ENCODE results near the gene OR10G7.

OR10G7 gene

GRCh38 chr11:124041254-124041653, at the start of gene OR10G7:
Gene OR10G7 (minus strand): TSS chr11:124041325. CDS start chr11:124039001, 2,324 bp downstream.
- DNase-seq, result no peak

- no peak for DNase-seq
Observed at GRCh38 chr11:124085997-124086846, 45.1 kb upstream of the OR10G7 start.

- DNase-seq, result no peak
Observed at GRCh38 chr11:124085583-124085982, 44.5 kb upstream of the OR10G7 start.

GRCh38 chr11:124082371-124082770, 41.2 kb upstream of the OR10G7 start:
- DNase-seq, result no peak

GRCh38 chr11:124081483-124081882, 40.4 kb upstream of the OR10G7 start:
- no peak for DNase-seq

- no peak for DNase-seq
Observed at GRCh38 chr11:124080327-124081001, 39.3 kb upstream of the OR10G7 start.

- no peak for DNase-seq
Observed at GRCh38 chr11:124079631-124080326, 38.7 kb upstream of the OR10G7 start.

GRCh38 chr11:124078591-124078990, 37.5 kb upstream of the OR10G7 start:
- no peak for DNase-seq

GRCh38 chr11:124077266-124077665, 36.1 kb upstream of the OR10G7 start:
- DNase-seq, result no peak

- no peak for DNase-seq
Observed at GRCh38 chr11:124075841-124076651, 34.9 kb upstream of the OR10G7 start.

- DNase-seq, result no peak
Observed at GRCh38 chr11:124075492-124075840, 34.3 kb upstream of the OR10G7 start.

- DNase-seq, result no peak
Observed at GRCh38 chr11:124074554-124074953, 33.4 kb upstream of the OR10G7 start.

GRCh38 chr11:124072147-124072546, 31.0 kb upstream of the OR10G7 start:
- no peak for DNase-seq

- DNase-seq, result no peak
Observed at GRCh38 chr11:124071623-124071948, 30.5 kb upstream of the OR10G7 start.

- DNase-seq, result peak; percentile 64 to 66
Observed at GRCh38 chr11:124070915-124071622, 29.9 kb upstream of the OR10G7 start.

GRCh38 chr11:124069429-124070401, 28.6 kb upstream of the OR10G7 start:
- DNase-seq, result no peak

- DNase-seq, result no peak
Observed at GRCh38 chr11:124068601-124069110, 27.5 kb upstream of the OR10G7 start.

- DNase-seq, result no peak
Observed at GRCh38 chr11:124052966-124053365, 11.8 kb upstream of the OR10G7 start.

GRCh38 chr11:124050748-124051147, 9.6 kb upstream of the OR10G7 start:
- no peak for DNase-seq

- DNase-seq, result no peak
Observed at GRCh38 chr11:124043420-124043819, 2.3 kb upstream of the OR10G7 start.

GRCh38 chr11:124039557-124039956, 1.6 kb downstream of the OR10G7 start:
- no peak for DNase-seq

Measured in AML-193 (cell line).